Measurements from ENCODE around the gene SAMD14. TPM values are rescaled to one million over a fixed set of nuclear protein-coding genes. Genes with fewer than 3 reads are reported as not detected.

SAMD14 gene
- total RNA-seq, 4 donors from 2014 or later: 0.04 to 3.8 (median 0.31) TPM; not detected in 1

DNA sequence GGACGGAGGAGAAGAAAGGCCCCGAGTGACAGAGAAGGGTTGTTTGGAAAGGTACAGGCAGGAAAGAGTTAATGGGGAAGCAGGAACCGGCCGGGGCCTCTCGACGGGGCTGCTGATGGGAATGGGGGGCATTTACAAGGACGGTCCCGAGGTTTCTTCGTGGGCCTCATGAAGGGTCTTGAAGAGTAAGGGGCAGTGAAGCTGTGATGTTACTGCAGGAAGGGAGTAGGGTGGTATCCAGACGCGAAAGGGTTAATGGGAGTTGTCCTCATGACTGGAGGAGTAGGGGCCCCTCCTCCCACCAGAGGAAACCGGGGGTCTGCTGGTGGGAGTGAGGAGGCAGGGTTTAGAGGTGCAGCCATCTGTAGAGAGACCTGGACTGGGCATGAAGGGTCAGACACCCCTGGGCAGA lies 34.3 kb downstream of the SAMD14 start:
- DNase-seq: peak in 1 of 2 donors; percentile 45
- intact Hi-C loops (cut with DNase I; ENCODE audit: low total_unique reads) (loop anchor here (1.0 to 10.0 kb wide), 6 partner anchors 34 to 329 kb away; partner anchors contain the start of gene ACSF2), in situ Hi-C loops (cut with MboI; ENCODE audit: low sequenced_read_pairs in 4 of 4) (no loop called here)
- ATAC-seq: peak; percentile 4 to 8
- Histone ChIP-seq H3K4me1 (peaks cover 49 to 54% of the 10 kb centered on the region in 2 donors), H3K9me3 (no peaks in the 10 kb centered on the region), H3K36me3 (no peaks in the 10 kb centered on the region), H3K4me3 (peak overlapping the region; percentile 86 to 97 (median 90)), H3K27ac (peak overlapping the region; percentile 96 to 99 (median 98)), H3K27me3 (no peaks in the 10 kb centered on the region)
- TF ChIP-seq, protein P1, sequence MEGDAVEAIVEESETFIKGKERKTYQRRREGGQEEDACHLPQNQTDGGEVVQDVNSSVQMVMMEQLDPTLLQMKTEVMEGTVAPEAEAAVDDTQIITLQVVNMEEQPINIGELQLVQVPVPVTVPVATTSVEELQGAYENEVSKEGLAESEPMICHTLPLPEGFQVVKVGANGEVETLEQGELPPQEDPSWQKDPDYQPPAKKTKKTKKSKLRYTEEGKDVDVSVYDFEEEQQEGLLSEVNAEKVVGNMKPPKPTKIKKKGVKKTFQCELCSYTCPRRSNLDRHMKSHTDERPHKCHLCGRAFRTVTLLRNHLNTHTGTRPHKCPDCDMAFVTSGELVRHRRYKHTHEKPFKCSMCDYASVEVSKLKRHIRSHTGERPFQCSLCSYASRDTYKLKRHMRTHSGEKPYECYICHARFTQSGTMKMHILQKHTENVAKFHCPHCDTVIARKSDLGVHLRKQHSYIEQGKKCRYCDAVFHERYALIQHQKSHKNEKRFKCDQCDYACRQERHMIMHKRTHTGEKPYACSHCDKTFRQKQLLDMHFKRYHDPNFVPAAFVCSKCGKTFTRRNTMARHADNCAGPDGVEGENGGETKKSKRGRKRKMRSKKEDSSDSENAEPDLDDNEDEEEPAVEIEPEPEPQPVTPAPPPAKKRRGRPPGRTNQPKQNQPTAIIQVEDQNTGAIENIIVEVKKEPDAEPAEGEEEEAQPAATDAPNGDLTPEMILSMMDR (IDR thresholded peaks at IDR 0.05 in 4 of 5, conservative IDR thresholded peaks at IDR 0.05 in 1 of 5): no peak
- TF ChIP-seq POLR2A (IDR thresholded peaks at IDR 0.05): no peak

DNA sequence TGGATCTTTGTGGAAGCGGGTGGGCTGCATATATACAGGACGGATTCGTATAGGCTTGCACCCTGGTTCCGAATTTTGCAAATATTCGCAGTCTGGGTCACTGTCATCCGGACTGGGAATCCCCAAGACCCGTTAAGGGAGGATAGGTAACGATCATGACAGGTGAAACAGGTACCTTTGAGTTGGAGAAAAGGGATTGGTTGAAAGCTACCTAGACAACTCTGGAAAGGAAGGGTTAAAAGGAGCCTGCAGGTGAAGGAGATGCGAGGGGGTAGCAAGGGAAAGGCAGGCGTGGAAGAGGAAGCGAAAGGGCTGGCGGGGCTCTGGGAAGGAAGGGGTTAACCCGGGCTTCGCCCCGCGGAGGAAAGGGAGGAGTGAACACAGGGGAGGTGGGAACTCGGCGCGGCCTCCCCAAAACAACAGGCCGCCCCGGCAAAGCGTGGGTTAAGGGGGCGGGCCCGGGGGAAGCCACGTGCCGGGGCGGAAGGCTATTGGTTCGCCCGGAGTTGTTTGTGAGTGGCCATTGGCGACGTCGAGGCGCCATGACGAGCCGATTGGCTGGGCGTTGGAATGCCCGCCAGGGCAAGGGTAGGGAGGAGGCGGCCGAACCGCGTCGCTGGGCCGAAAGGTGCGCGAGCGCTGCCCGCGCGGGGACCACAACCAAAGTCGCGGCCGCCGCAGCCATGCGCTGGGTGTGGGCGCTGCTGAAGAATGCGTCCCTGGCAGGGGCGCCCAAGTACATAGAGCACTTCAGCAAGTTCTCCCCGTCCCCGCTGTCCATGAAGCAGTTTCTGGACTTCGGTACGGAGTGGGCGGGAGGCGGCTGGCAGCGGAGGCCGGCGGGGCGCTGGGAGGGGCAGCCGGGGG lies 35.0 kb downstream of the SAMD14 start, which contains the start of gene PDK2:
TSS of gene PDK2 (plus strand) at position 599 of the 867 bp plus-strand sequence. CDS start at position 684, 85 bp downstream.
- no peaks in the 10 kb centered on the region for H3K27me3 ChIP-seq
- peaks cover 0 to 2% of the 10 kb centered on the region in 2 donors for H3K36me3 ChIP-seq
- peak within 1 kb of the TSS; percentile 86 to 97 (median 90) for H3K4me3 ChIP-seq
- peaks cover 43 to 47% of the 10 kb centered on the region in 2 donors for H3K4me1 ChIP-seq
- H3K9me3 ChIP-seq: no peaks in the 10 kb centered on the region
- DNase-seq: peak; percentile 95 to 96
- H3K27ac ChIP-seq: peak within 1 kb of the TSS; percentile 96 to 99 (median 98)
- intact Hi-C loops (cut with DNase I; ENCODE audit: low total_unique reads): loop anchor here (1.0 to 10.0 kb wide), 7 partner anchors 34 to 330 kb away; partner anchors contain the start of gene ACSF2
- TF ChIP-seq POLR2A (IDR thresholded peaks at IDR 0.05): peak; percentile 93 to 95
- TF ChIP-seq, protein P1 (IDR thresholded peaks at IDR 0.05 in 4 of 5, conservative IDR thresholded peaks at IDR 0.05 in 1 of 5): no peak
- peak; percentile 79 to 83 for ATAC-seq
- in situ Hi-C loops (cut with MboI; ENCODE audit: low sequenced_read_pairs in 4 of 4): loop anchor here in 2 of 4 donors (5.0 kb wide), 2 partner anchors 68 to 77 kb away; no protein-coding TSS in a partner anchor

DNA sequence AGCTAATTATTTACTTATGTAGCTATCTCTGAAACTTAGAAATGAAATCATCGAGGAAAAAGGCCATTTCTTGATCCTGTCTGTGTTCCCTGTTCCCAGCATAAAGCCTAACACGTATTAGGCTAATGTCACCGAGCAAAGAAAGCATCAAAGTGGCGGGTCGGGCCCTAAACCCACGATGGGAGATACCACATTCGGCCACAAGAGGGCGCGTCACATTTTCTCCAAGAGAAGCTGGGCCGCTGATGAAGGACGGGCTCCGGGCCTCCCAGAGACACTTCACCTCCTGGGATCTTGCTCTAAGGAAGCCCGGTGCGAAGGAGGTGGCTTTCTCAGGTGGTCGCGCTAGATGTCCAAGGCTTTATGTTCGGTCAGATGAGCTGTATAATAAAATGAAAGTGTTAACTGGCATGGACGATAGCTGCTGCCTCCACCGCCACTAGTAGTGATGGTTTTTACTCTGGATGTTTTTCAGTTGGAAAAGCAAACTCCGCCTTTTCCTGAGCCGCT lies 35.7 kb downstream of the SAMD14 start:
- DNase-seq (peak; percentile 80 to 82), ATAC-seq (peak; percentile 46 to 47)
- no peaks in the 10 kb centered on the region for H3K27me3 ChIP-seq
- in situ Hi-C loops (cut with MboI; ENCODE audit: low sequenced_read_pairs in 4 of 4): loop anchor here in 2 of 4 donors (5.0 kb wide), 2 partner anchors 67 to 78 kb away; no protein-coding TSS in a partner anchor
- intact Hi-C loops (cut with DNase I; ENCODE audit: low total_unique reads): loop anchor here (1.0 to 10.0 kb wide), 6 partner anchors 39 to 331 kb away; partner anchors contain the start of gene ACSF2
- H3K9me3 ChIP-seq: no peaks in the 10 kb centered on the region
- TF ChIP-seq POLR2A (IDR thresholded peaks at IDR 0.05): peak in 1 of 2 donors; percentile 9
- TF ChIP-seq, protein P1 (IDR thresholded peaks at IDR 0.05 in 4 of 5, conservative IDR thresholded peaks at IDR 0.05 in 1 of 5): peak; percentile 89 to 97 (median 93)
- peak overlapping the region; percentile 86 to 97 (median 90) for H3K4me3 ChIP-seq
- H3K36me3 ChIP-seq: peaks cover 0 to 9% of the 10 kb centered on the region in 2 donors
- peak overlapping the region; percentile 96 to 99 (median 98) for H3K27ac ChIP-seq
- peaks cover 36 to 40% of the 10 kb centered on the region in 2 donors for H3K4me1 ChIP-seq

DNA sequence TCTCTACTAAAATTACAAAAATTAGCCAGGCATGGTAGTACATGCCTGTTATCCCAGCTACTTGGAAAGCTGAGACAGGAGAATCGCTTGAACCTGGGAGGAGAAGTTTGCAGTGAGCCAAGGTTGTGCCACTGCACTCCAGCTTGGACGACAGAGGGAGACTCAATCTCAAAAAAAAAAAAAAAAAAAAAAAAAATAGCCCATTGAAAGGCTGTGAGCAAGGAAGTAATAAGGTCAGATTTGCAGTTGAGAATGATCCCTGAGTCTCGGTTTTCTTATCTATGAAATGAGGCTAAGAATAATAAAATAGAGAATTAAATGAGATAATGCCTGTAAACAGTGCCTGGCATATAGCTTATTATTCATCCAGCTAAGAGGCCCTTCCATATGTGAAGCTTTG lies 36.2 kb downstream of the SAMD14 start:
- in situ Hi-C loops (cut with MboI; ENCODE audit: low sequenced_read_pairs in 4 of 4) (loop anchor here in 2 of 4 donors (5.0 kb wide), 2 partner anchors 67 to 78 kb away; no protein-coding TSS in a partner anchor), intact Hi-C loops (cut with DNase I; ENCODE audit: low total_unique reads) (loop anchor here (1.0 to 10.0 kb wide), 6 partner anchors 39 to 331 kb away; partner anchors contain the start of gene ACSF2)
- Histone ChIP-seq H3K36me3 (peaks cover 0 to 11% of the 10 kb centered on the region in 2 donors), H3K9me3 (no peaks in the 10 kb centered on the region), H3K4me3 (no peak overlapping the region), H3K4me1 (peaks cover 31 to 35% of the 10 kb centered on the region in 2 donors), H3K27ac (peak overlapping the region; percentile 96 to 99 (median 98)), H3K27me3 (no peaks in the 10 kb centered on the region)
- TF ChIP-seq, protein P1 (IDR thresholded peaks at IDR 0.05 in 4 of 5, conservative IDR thresholded peaks at IDR 0.05 in 1 of 5): no peak
- TF ChIP-seq POLR2A (IDR thresholded peaks at IDR 0.05): no peak
- ATAC-seq: no peak
- DNase-seq: no peak
